ENCODE data around the gene INHBC.

GRCh38 chr12:57451233-57451778, 16.7 kb downstream of the INHBC start:
- TF ChIP-seq CTCF (IDR thresholded peaks at IDR 0.05) (no peak), POLR2A (IDR thresholded peaks at IDR 0.05) (no peak), EP300 (IDR thresholded peaks at IDR 0.05) (no peak), POLR2AphosphoS5 (IDR thresholded peaks at IDR 0.05) (no peak)

All from sigmoid colon (tissue), 4 donors.